MCF 10A (cell line): ENCODE measurements around the gene PIAS3. TPM values are rescaled to one million over a fixed set of nuclear protein-coding genes. Genes with fewer than 3 reads are reported as not detected.
"Not testable (repeated sequence)": the region's sequence is repeated elsewhere in the genome, so short reads cannot be mapped to it uniquely, and the experiment has no call there.

ENCODE experiments used
- BruUV-seq: library from RNA; stranded (reverse); fragments of 400-500 nt; replicated peaks from 2 replicates; lab custom pipeline; 2021; lab: Mats Ljungman, UMichigan
- CTCF ChIA-PET: fragments of 300-600 bp; sonication (Branson Sonifier 250); formaldehyde crosslinking; extraction: SDS; loops from one replicate; lab custom pipeline; 2021; ENCODE audit warnings: antibody characterized with exemption, inconsistent platforms; lab: Yijun Ruan, JAX
- POLR2A ChIA-PET: fragments of 300-600, 350-650 bp; sonication (Branson Sonifier 250); formaldehyde crosslinking; extraction: SDS; loops from one replicate; lab custom pipeline; 2020; ENCODE audit warnings: antibody characterized with exemption, inconsistent platforms; lab: Yijun Ruan, JAX
- DNase-seq: peaks from one replicate; pipeline ENCODE4 v3.0.0-alpha.2; 2018; ENCODE audit not compliant: unreplicated experiment
- H3K27ac Mint-ChIP-seq: one replicate; pipeline ENCODE4 v1.8.0; 2022; ENCODE audit warnings: mild to moderate bottlenecking, low read depth, mixed read lengths; ENCODE audit not compliant: unreplicated experiment
- H3K27me3 Mint-ChIP-seq: one replicate; pipeline ENCODE4 v1.8.0; 2022; ENCODE audit warnings: mixed read lengths; ENCODE audit not compliant: insufficient read depth, unreplicated experiment
- H3K36me3 Mint-ChIP-seq: one replicate; pipeline ENCODE4 v1.8.0; 2022; ENCODE audit warnings: mild to moderate bottlenecking, moderate library complexity, mixed read lengths; ENCODE audit not compliant: insufficient read depth, unreplicated experiment
- H3K4me1 Mint-ChIP-seq: one replicate; pipeline ENCODE4 v1.8.0; 2022; ENCODE audit warnings: mixed read lengths; ENCODE audit not compliant: insufficient read depth, unreplicated experiment
- H3K4me3 Mint-ChIP-seq: one replicate; pipeline ENCODE4 v1.8.0; 2022; ENCODE audit warnings: mild to moderate bottlenecking, moderate library complexity, mixed read lengths; ENCODE audit not compliant: unreplicated experiment
- H3K9me3 Mint-ChIP-seq: one replicate; pipeline ENCODE4 v1.8.0; 2022; ENCODE audit warnings: mixed read lengths; ENCODE audit not compliant: unreplicated experiment
- CTCF ChIP-seq: fragments of 200-600 bp; IDR thresholded peaks from one replicate; pipeline ENCODE4 v1.8.0; 2022; ENCODE audit warnings: antibody characterized with exemption, mild to moderate bottlenecking; ENCODE audit not compliant: unreplicated experiment
- intact Hi-C: fragments of 100-400 bp; cut with micrococcal nuclease; formaldehyde crosslinking; loops from 2 replicates; pipeline ENCODE4 v1.14.1; 2022
- total RNA-seq: library from RNA; stranded (reverse); gene quantifications from 2 replicates; pipeline ENCODE4 v1.2.3, GENCODE V29; 2022

The PIAS3 gene
- total RNA-seq, 1 experiment from 2014 or later, result 34.3 TPM

GRCh38 chr1:145826030-145826429 lies 32.9 kb downstream of the PIAS3 start:
- POLR2A ChIA-PET, result interaction anchor here (1.0 to 5.7 kb wide), 10 partner anchors 19 to 138 kb away, joined by 3 to 92 read pairs (median 24); partner anchors contain the start of genes ANKRD34A, LIX1L, NUDT17 and PIAS3
- Mint-ChIP-seq H3K27ac (no peak overlapping the region), H3K9me3 (no peaks in the 10 kb centered on the region), H3K4me3 (peak overlapping the region; percentile 90), H3K27me3 (no peaks in the 10 kb centered on the region), H3K36me3 (peaks cover 62% of the 10 kb centered on the region), H3K4me1 (peaks cover 6% of the 10 kb centered on the region)
- no peak for TF ChIP-seq CTCF
- intact Hi-C loops, result loop anchor here (10.0 kb wide), 1 partner anchor 71 kb away; no protein-coding TSS in a partner anchor
- CTCF ChIA-PET, result interaction anchor here (0.6 to 14.2 kb wide), 15 partner anchors 12 to 200 kb away, joined by 3 to 242 read pairs (median 4); partner anchors contain the start of genes ANKRD35, ITGA10, NUDT17 and PIAS3
- BruUV-seq, result no TSS peak
- no peak for DNase-seq

DNA sequence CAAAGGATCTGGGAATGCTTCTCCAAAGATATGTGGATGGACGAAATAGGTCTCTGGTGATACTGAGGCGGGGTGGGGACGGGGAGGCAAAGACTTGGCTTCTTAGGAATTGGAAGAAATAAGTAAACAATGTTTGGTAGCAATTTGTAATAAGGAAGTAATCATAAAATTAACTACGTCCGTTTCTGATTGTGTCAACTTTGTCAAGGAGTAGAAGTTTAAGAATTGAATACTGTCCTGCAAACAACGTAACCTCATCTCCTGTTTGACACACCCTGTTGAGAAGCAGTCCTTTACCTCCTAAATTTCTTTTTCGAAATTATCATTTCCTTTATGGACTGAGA lies 34.4 kb downstream of the PIAS3 start:
- CTCF ChIA-PET, result interaction anchor here (0.6 to 14.2 kb wide), 10 partner anchors 10 to 1462 kb away, joined by 3 to 242 read pairs (median 4); partner anchors contain the start of genes ITGA10, NUDT17 and PIAS3
- H3K4me3 Mint-ChIP-seq, result peak overlapping the region; percentile 90
- H3K4me1 Mint-ChIP-seq, result peaks cover 6% of the 10 kb centered on the region
- peak overlapping the region; percentile 94 for H3K27ac Mint-ChIP-seq
- POLR2A ChIA-PET, result interaction anchor here (0.9 to 5.7 kb wide), 32 partner anchors 8 to 213 kb away, joined by 3 to 92 read pairs (median 6); partner anchors contain the start of genes ANKRD34A, LIX1L, NUDT17 and PIAS3
- H3K9me3 Mint-ChIP-seq, result no peaks in the 10 kb centered on the region
- no peak for TF ChIP-seq CTCF
- intact Hi-C loops, result loop anchor here (5.0 to 10.0 kb wide), 3 partner anchors 42 to 102 kb away; no protein-coding TSS in a partner anchor
- peaks cover 46% of the 10 kb centered on the region for H3K36me3 Mint-ChIP-seq
- H3K27me3 Mint-ChIP-seq, result no peaks in the 10 kb centered on the region
- BruUV-seq, result TSS peak; percentile 61
- DNase-seq, result no peak

DNA sequence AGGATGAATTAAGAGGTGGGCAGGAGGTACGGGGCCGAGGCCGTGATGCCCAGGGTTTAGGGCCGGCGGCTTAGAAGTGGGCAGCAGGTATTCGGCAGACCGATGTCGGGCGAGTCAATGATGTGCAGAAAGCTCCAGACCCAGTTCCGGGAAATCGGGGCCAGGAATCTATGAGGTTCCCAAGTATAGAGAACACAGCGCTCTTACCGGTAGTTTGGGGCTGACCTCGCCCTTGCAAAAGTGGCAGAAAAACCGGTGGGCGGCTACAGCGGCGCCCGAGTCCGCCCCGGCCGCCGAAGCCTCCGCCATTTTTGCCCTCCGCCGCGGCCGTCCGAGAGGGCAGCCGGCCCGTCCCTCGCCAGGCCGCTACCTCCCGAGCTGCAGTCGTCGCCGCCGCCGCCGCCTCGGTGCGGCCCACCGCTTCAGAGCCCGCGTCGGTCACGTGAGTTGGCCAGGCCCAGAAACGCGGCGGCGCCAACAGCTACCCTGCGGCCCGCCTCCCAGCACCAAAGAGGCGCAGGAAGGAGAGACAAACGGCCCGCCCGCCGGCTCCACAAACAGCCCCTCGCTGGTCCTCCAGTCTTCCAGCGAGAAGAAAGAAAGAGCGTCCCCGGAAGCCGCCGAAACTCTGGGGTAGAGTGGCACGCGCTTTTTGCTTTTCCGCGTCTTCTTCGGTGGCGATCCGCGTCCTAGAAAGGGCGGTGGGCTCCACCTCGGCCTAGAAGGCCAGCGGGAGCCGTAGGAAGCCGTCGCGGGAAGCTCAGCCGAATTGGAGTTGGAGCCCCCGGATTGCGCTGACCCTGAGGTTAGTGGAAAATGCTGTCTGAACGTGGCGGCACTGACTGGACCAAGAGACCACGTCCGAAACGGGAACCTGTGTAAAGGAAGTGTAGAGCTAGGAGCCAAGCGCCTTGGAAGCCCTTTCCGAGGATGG lies 35.0 kb downstream of the PIAS3 start, which contains the start of the genes POLR3C and RNF115:
Gene POLR3C (plus strand): TSS at position 636 of the 934 bp plus-strand sequence. CDS start 1,577 bp downstream, outside the sequence.
Gene RNF115 (minus strand): TSS at position 531 of the 934 bp plus-strand sequence. CDS start 222 bp downstream, at position 309.
- TF ChIP-seq CTCF, result no peak
- peaks cover 6% of the 10 kb centered on the region for H3K4me1 Mint-ChIP-seq
- no TSS peak for BruUV-seq
- H3K27me3 Mint-ChIP-seq, result no peaks in the 10 kb centered on the region
- peaks cover 40% of the 10 kb centered on the region for H3K36me3 Mint-ChIP-seq
- ChIA-PET POLR2A (interaction anchor here (0.6 to 5.7 kb wide), 33 partner anchors 9 to 213 kb away, joined by 3 to 92 read pairs (median 6); partner anchors contain the start of genes ANKRD34A, LIX1L, NUDT17 and PIAS3), CTCF (interaction anchor here (0.6 to 14.2 kb wide), 9 partner anchors 10 to 188 kb away, joined by 3 to 242 read pairs (median 4); partner anchors contain the start of genes NUDT17 and PIAS3)
- peak within 1 kb of the TSS; percentile 94 for H3K27ac Mint-ChIP-seq
- intact Hi-C loops, result loop anchor here (5.0 to 10.0 kb wide), 3 partner anchors 42 to 102 kb away; no protein-coding TSS in a partner anchor
- peak; percentile 95 for DNase-seq
- H3K4me3 Mint-ChIP-seq, result peak within 1 kb of the TSS; percentile 90
- no peaks in the 10 kb centered on the region for H3K9me3 Mint-ChIP-seq

- H3K27ac Mint-ChIP-seq, result peak overlapping the region; percentile 94
- not testable (repeated sequence) for H3K27me3 Mint-ChIP-seq, H3K4me1 Mint-ChIP-seq, DNase-seq, H3K9me3 Mint-ChIP-seq
- H3K36me3 Mint-ChIP-seq, result peaks cover 30% of the 10 kb centered on the region
- intact Hi-C loops, result loop anchor here (5.0 to 10.0 kb wide), 3 partner anchors 41 to 101 kb away; no protein-coding TSS in a partner anchor
- TSS peak; percentile 37 for BruUV-seq
- H3K4me3 Mint-ChIP-seq, result peak overlapping the region; percentile 90
- POLR2A ChIA-PET, result interaction anchor here (1.0 to 4.7 kb wide), 7 partner anchors 19 to 174 kb away, joined by 3 to 92 read pairs (median 27); partner anchors contain the start of genes ANKRD34A, PIAS3, POLR3GL and RBM8A
- CTCF ChIA-PET, result interaction anchor here (0.9 kb wide), 1 partner anchor 15 kb away, joined by 3 read pairs; no protein-coding TSS in a partner anchor
Measured at GRCh38 chr1:145822779-145823331, 36.0 kb downstream of the PIAS3 start.

DNA sequence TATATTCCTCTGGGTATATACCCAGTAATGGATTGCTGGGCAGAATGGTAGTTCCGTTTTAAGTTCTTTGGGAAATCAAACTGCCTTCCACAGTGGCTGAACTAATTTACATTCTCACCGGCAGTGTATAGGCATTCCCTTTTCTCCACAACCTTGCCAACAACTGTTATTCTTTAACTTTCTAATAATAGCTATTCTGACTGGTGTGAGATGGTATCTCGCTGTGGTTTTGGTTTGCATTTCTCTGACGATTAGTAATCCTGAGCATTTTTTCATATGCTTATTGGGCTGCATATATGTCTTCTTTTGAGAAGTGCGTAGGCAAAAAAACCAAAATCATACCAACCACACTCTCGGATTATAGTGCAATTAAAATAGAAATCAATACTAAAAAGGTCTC lies 40.8 kb downstream of the PIAS3 start:
- H3K27me3 Mint-ChIP-seq, H3K27ac Mint-ChIP-seq, intact Hi-C loops, BruUV-seq, CTCF ChIA-PET, H3K4me1 Mint-ChIP-seq, H3K9me3 Mint-ChIP-seq, POLR2A ChIA-PET, H3K36me3 Mint-ChIP-seq: not testable (repeated sequence)
- peak; percentile 41 for DNase-seq
- H3K4me3 Mint-ChIP-seq, result peak overlapping the region; percentile 33
